SK-N-SH treated with all-trans-retinoic acid at 6 μM for 48 hours (cell line): ENCODE data around the gene CTNNA3.
"Not testable (repeated sequence)": the region's sequence is repeated elsewhere in the genome, so short reads cannot be mapped to it uniquely, and the experiment has no call there.

Source experiments
- ATAC-seq: fragments of 200-7000 bp; cut with Tn5 transposase; 3 replicates; pipeline ENCODE4 v1.9.1; 2020; ENCODE audit warnings: mild to moderate bottlenecking, moderate library complexity
- ARNTL ChIP-seq: fragments of 450-650 bp; formaldehyde crosslinking; IDR thresholded peaks from 2 replicates; pipeline ENCODE4 v1.5.0; 2020; ENCODE audit warnings: low read depth, mild to moderate bottlenecking, moderate library complexity, borderline replicate concordance
- BACH2 ChIP-seq: fragments of 250-450 bp; sonication (Bioruptor Pico); IDR thresholded peaks from 2 replicates; pipeline ENCODE4 v1.9.0; 2021; ENCODE audit warnings: mild to moderate bottlenecking, borderline replicate concordance
- CSDC2 ChIP-seq: fragments of 250-450 bp; sonication (Bioruptor Pico); IDR thresholded peaks from 2 replicates; pipeline ENCODE4 v1.5.0; 2020; ENCODE audit warnings: mild to moderate bottlenecking, moderate library complexity
- CSRNP3 ChIP-seq: fragments of 250-450 bp; sonication (Bioruptor Pico); IDR thresholded peaks from 2 replicates; pipeline ENCODE4 v1.5.1; 2021; ENCODE audit warnings: mild to moderate bottlenecking, moderate library complexity
- ESRRG ChIP-seq: fragments of 250-450 bp; sonication (Bioruptor Pico); IDR thresholded peaks from 2 replicates; pipeline ENCODE4 v1.6.1; 2021; ENCODE audit warnings: mild to moderate bottlenecking
- ISL1 ChIP-seq: fragments of 250-450 bp; sonication (Bioruptor Pico); IDR thresholded peaks from 2 replicates; pipeline ENCODE4 v2.1.2; 2022; ENCODE audit warnings: mild to moderate bottlenecking, moderate library complexity
- OSR1 ChIP-seq: fragments of 250-450 bp; sonication (Bioruptor Pico); IDR thresholded peaks from 2 replicates; pipeline ENCODE4 v1.8.0; 2022; ENCODE audit warnings: moderate library complexity, mild to moderate bottlenecking, inconsistent platforms
- PATZ1 ChIP-seq: fragments of 250-450 bp; sonication (Bioruptor Pico); IDR thresholded peaks from 2 replicates; pipeline ENCODE4 v1.8.0; 2020; ENCODE audit warnings: mild to moderate bottlenecking, moderate library complexity, borderline replicate concordance
- POU6F1 ChIP-seq: fragments of 250-450 bp; sonication (Bioruptor Pico); IDR thresholded peaks from 2 replicates; pipeline ENCODE4 v1.8.0; 2021; ENCODE audit warnings: low read depth, mild to moderate bottlenecking, moderate library complexity, borderline replicate concordance
- PPARA ChIP-seq: fragments of 250-450 bp; sonication (Bioruptor Pico); IDR thresholded peaks from 2 replicates; pipeline ENCODE4 v1.5.0; 2020; ENCODE audit warnings: mild to moderate bottlenecking, borderline replicate concordance
- SNAI2 ChIP-seq: fragments of 250-450 bp; sonication (Bioruptor Pico); IDR thresholded peaks from 2 replicates; pipeline ENCODE4 v1.5.0; 2020; ENCODE audit warnings: mild to moderate bottlenecking, moderate library complexity
- TCF4 ChIP-seq: fragments of 250-450 bp; sonication (Bioruptor Pico); IDR thresholded peaks from 2 replicates; pipeline ENCODE4 v1.8.0; 2021; ENCODE audit warnings: mild to moderate bottlenecking, moderate library complexity, borderline replicate concordance
- TOX ChIP-seq: fragments of 250-450 bp; sonication (Bioruptor Pico); IDR thresholded peaks from 2 replicates; pipeline ENCODE4 v1.8.0; 2021; ENCODE audit warnings: mild to moderate bottlenecking, moderate library complexity, borderline replicate concordance
- TSHZ2 ChIP-seq: fragments of 250-450 bp; sonication (Bioruptor Pico); IDR thresholded peaks from 2 replicates; pipeline ENCODE4 v1.5.0; 2020; ENCODE audit warnings: mild to moderate bottlenecking, moderate library complexity
- ZC3H10 ChIP-seq: fragments of 250-450 bp; sonication (Bioruptor Pico); IDR thresholded peaks from 2 replicates; pipeline ENCODE4 v1.5.1; 2021; ENCODE audit warnings: mild to moderate bottlenecking, moderate library complexity
- ZFP3 ChIP-seq: fragments of 250-450 bp; sonication (Bioruptor Pico); IDR thresholded peaks from 2 replicates; pipeline ENCODE4 v1.5.0; 2020; ENCODE audit warnings: mild to moderate bottlenecking, moderate library complexity
- ZFP30 ChIP-seq: fragments of 450-650 bp; formaldehyde crosslinking; IDR thresholded peaks from 2 replicates; pipeline ENCODE4 v1.5.0; 2022; ENCODE audit warnings: mild to moderate bottlenecking, moderate library complexity
- ZNF70 ChIP-seq: fragments of 450-650 bp; formaldehyde crosslinking; IDR thresholded peaks from 2 replicates; pipeline ENCODE4 v1.5.0; 2020; ENCODE audit warnings: mild to moderate bottlenecking, moderate library complexity
- ZNF8 ChIP-seq: fragments of 450-650 bp; formaldehyde crosslinking; IDR thresholded peaks from 2 replicates; pipeline ENCODE4 v1.5.0; 2020; ENCODE audit warnings: mild to moderate bottlenecking, moderate library complexity

The CTNNA3 gene

GRCh38 chr10:67242528-67242927 lies 453.5 kb downstream of the CTNNA3 start:
- ATAC-seq = no peak
- no peak for TF ChIP-seq TOX (CRISPR knock-in tag)
- TF ChIP-seq ZC3H10 (CRISPR knock-in tag) = no peak
- no peak for TF ChIP-seq ZFP3 (CRISPR knock-in tag)

GRCh38 chr10:67241451-67241850 lies 454.5 kb downstream of the CTNNA3 start:
- TF ChIP-seq ZC3H10 (CRISPR knock-in tag) (no peak), POU6F1 (CRISPR knock-in tag) (no peak), PPARA (CRISPR knock-in tag) (no peak), ZNF70 (CRISPR knock-in tag) (no peak), CSRNP3 (CRISPR knock-in tag) (no peak), TOX (CRISPR knock-in tag) (no peak), PATZ1 (CRISPR knock-in tag) (no peak), TSHZ2 (CRISPR knock-in tag) (no peak), OSR1 (CRISPR knock-in tag) (no peak), ESRRG (CRISPR knock-in tag) (no peak), ZFP30 (CRISPR knock-in tag) (no peak), TCF4 (CRISPR knock-in tag) (no peak)
- no peak for ATAC-seq

GRCh38 chr10:67239864-67240497 lies 456.0 kb downstream of the CTNNA3 start:
- no peak for ATAC-seq
- TF ChIP-seq ISL1 (no peak), ZFP3 (CRISPR knock-in tag) (no peak), ARNTL (CRISPR knock-in tag) (no peak), SNAI2 (CRISPR knock-in tag) (no peak), ZNF70 (CRISPR knock-in tag) (no peak), PPARA (CRISPR knock-in tag) (no peak)

GRCh38 chr10:67230680-67231500 lies 465.1 kb downstream of the CTNNA3 start:
- not testable (repeated sequence) for ATAC-seq

- ATAC-seq = no peak
- TF ChIP-seq ZNF70 (CRISPR knock-in tag) (no peak), ZC3H10 (CRISPR knock-in tag) (no peak), ZNF8 (no peak), TCF4 (CRISPR knock-in tag) (no peak), CSDC2 (CRISPR knock-in tag) (no peak), CSRNP3 (CRISPR knock-in tag) (no peak), PPARA (CRISPR knock-in tag) (no peak), ESRRG (CRISPR knock-in tag) (no peak), BACH2 (CRISPR knock-in tag) (no peak)
- TF ChIP-seq, all 23 proteins: peak for 0
These were observed 470.8 kb downstream of the CTNNA3 start for GRCh38 chr10:67225226-67225625.
